Loucy (cell line): ENCODE measurements around the gene FHDC1.

Experiments used
- H2AFZ ChIP-seq: fragments of 200-600 bp; sonication (generic); 2 replicates; pipeline ENCODE4 v1.6.0; 2016; ENCODE audit warnings: antibody characterized with exemption, mild to moderate bottlenecking, low read length, moderate library complexity
- H3F3A ChIP-seq: fragments of 200-600 bp; 2 replicates; pipeline ENCODE4 v1.6.0; 2016; ENCODE audit warnings: antibody characterized with exemption, low read depth, mild to moderate bottlenecking
- H3K27me3 ChIP-seq: fragments of 200-600 bp; sonication (generic); 2 replicates; pipeline ENCODE4 v1.6.1; 2014; ENCODE audit warnings: low read length, mild to moderate bottlenecking; ENCODE audit not compliant: insufficient read depth, poor library complexity, severe bottlenecking
- H3K36me3 ChIP-seq: fragments of 200-600 bp; sonication (generic); 2 replicates; pipeline ENCODE4 v1.6.1; 2016; ENCODE audit warnings: low read length; ENCODE audit not compliant: insufficient read depth
- H3K4me1 ChIP-seq: fragments of 200-600 bp; sonication (generic); 2 replicates; pipeline ENCODE4 v1.5.1; 2014; ENCODE audit warnings: low read length, mild to moderate bottlenecking; ENCODE audit not compliant: insufficient read depth, poor library complexity, severe bottlenecking
- H3K4me2 ChIP-seq: fragments of 200-600 bp; sonication (generic); 2 replicates; pipeline ENCODE4 v1.6.0; 2014; ENCODE audit warnings: antibody characterized with exemption, low read length, low read depth, mild to moderate bottlenecking; ENCODE audit not compliant: poor library complexity, severe bottlenecking
- H3K4me3 ChIP-seq: fragments of 200-600 bp; sonication (generic); 2 replicates; pipeline ENCODE4 v1.5.1; 2014; ENCODE audit warnings: low read length, mild to moderate bottlenecking, mixed read lengths; ENCODE audit not compliant: poor library complexity, severe bottlenecking
- H3K79me2 ChIP-seq: fragments of 200-600 bp; sonication (generic); 2 replicates; pipeline ENCODE4 v1.6.1; 2014; ENCODE audit warnings: low read length; ENCODE audit not compliant: insufficient read depth
- H3K9ac ChIP-seq: fragments of 200-600 bp; sonication (generic); 2 replicates; pipeline ENCODE4 v1.6.0; 2014; ENCODE audit warnings: mild to moderate bottlenecking, low read depth, low read length, moderate library complexity; ENCODE audit not compliant: poor library complexity, severe bottlenecking
- H3K9me2 ChIP-seq: fragments of 200-600 bp; sonication (generic); replicated peaks from 2 replicates; pipeline ENCODE4 v1.6.1; 2016; ENCODE audit warnings: low read depth, low read length, mixed read lengths
- H3K9me3 ChIP-seq: fragments of 200-600 bp; sonication (generic); 2 replicates; pipeline ENCODE4 v1.6.1; 2014; ENCODE audit warnings: mild to moderate bottlenecking, antibody characterized with exemption, low read length, low read depth; ENCODE audit not compliant: insufficient read depth
- H4K20me1 ChIP-seq: fragments of 200-600 bp; sonication (generic); 2 replicates; pipeline ENCODE4 v1.6.0; 2014; ENCODE audit warnings: antibody characterized with exemption, low read length, mild to moderate bottlenecking; ENCODE audit not compliant: insufficient read depth, poor library complexity, severe bottlenecking
- CTCF ChIP-seq: fragments of 200-600 bp; sonication (generic); conservative IDR thresholded peaks from 2 replicates; pipeline ENCODE4 v1.5.1; 2014; ENCODE audit warnings: mild to moderate bottlenecking, antibody characterized with exemption, low read length
- EZH2phosphoT487 ChIP-seq: fragments of 200-600 bp; IDR thresholded peaks from 2 replicates; pipeline ENCODE4 v1.6.1; 2018; ENCODE audit warnings: antibody characterized with exemption, mild to moderate bottlenecking, moderate library complexity, borderline replicate concordance

The FHDC1 gene

GRCh38 chr4:152970102-152970820 lies 34.1 kb downstream of the FHDC1 start:
- no peaks in the 10 kb centered on the region for H3K9me2 ChIP-seq
- H3K9me3 ChIP-seq: no peaks in the 10 kb centered on the region
- H3K79me2 ChIP-seq: no peaks in the 10 kb centered on the region
- no peak overlapping the region for H3K4me2 ChIP-seq
- no peaks in the 10 kb centered on the region for H4K20me1 ChIP-seq
- H3K4me3 ChIP-seq: no peak overlapping the region
- TF ChIP-seq CTCF (no peak), EZH2phosphoT487 (no peak)
- no peaks in the 10 kb centered on the region for H3K27me3 ChIP-seq
- H3F3A ChIP-seq: 0 out of 2 replicates have a peak, but pooled peaks cover 4% of the 10 kb centered on the region
- H2AFZ ChIP-seq: no peak overlapping the region
- no peak overlapping the region for H3K9ac ChIP-seq
- H3K4me1 ChIP-seq: no peaks in the 10 kb centered on the region
- H3K36me3 ChIP-seq: no peaks in the 10 kb centered on the region

GRCh38 chr4:152971053-152971452 lies 34.9 kb downstream of the FHDC1 start:
- Histone ChIP-seq H4K20me1 (no peaks in the 10 kb centered on the region), H3K27me3 (no peaks in the 10 kb centered on the region), H3K4me3 (no peak overlapping the region), H3F3A (0 out of 2 replicates have a peak, but pooled peaks cover 4% of the 10 kb centered on the region), H3K9me2 (no peaks in the 10 kb centered on the region), H3K36me3 (no peaks in the 10 kb centered on the region), H2AFZ (no peak overlapping the region), H3K79me2 (no peaks in the 10 kb centered on the region), H3K4me1 (no peaks in the 10 kb centered on the region), H3K9me3 (no peaks in the 10 kb centered on the region), H3K9ac (no peak overlapping the region), H3K4me2 (no peak overlapping the region)
- TF ChIP-seq CTCF (no peak), EZH2phosphoT487 (no peak)

- Histone ChIP-seq H3K9me2 (no peaks in the 10 kb centered on the region), H3K4me3 (no peak overlapping the region), H2AFZ (no peak overlapping the region), H3F3A (0 out of 2 replicates have a peak, but pooled peaks cover under 1% of the 10 kb centered on the region), H3K9ac (no peak overlapping the region), H3K4me1 (no peaks in the 10 kb centered on the region), H4K20me1 (no peaks in the 10 kb centered on the region), H3K79me2 (no peaks in the 10 kb centered on the region), H3K36me3 (no peaks in the 10 kb centered on the region), H3K27me3 (no peaks in the 10 kb centered on the region), H3K4me2 (no peak overlapping the region), H3K9me3 (no peaks in the 10 kb centered on the region)
- no peak for TF ChIP-seq EZH2phosphoT487
- no peak for TF ChIP-seq CTCF
Measured at GRCh38 chr4:152972821-152973628, 36.9 kb downstream of the FHDC1 start.
